Frontal cortex (tissue), 4 donors: ENCODE data around the gene OR5K3. TPM values are rescaled to one million over a fixed set of nuclear protein-coding genes. Genes with fewer than 3 reads are reported as not detected.

Experiments used
- DNase-seq, 2 donors: peaks; one replicate each; pipeline ENCODE4 v3.0.0; 2012; ENCODE audit warnings: low spot score in 2 of 2
- FAIRE-seq: peaks from 2 replicates; lab custom pipeline; 2012; peaks lifted over from hg19 to GRCh38; lab: Jason Lieb, UNC
- total RNA-seq: library from RNA; depleted of rRNA; stranded (reverse); fragments of >200 nt; gene quantifications from one replicate; pipeline ENCODE4 v1.2.3, GENCODE V29; 2014
- donor health status: control.
- donor health status: control.
- donor health status: control.

The OR5K3 gene
- total RNA-seq, 1 donor from 2014 or later, result not detected

DNA sequence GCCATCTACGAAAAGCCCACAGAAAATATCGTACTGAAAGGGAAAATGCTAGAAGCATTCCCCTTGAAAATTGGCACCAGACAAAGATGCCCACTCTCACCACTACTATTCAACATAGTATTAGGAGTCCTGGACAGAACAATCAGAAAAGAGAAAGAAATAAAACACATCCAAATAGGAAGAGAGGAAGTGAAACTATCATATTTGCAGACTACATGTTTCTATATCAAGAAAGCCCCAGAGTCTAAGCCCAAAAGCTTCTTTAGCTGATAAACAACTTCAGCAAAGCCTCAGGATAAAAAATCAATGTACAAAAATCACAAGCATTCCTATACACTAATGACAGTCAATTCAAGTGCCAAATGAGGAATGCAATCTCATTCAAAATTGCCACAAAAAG is 15.6 kb downstream of the OR5K3 start:
- FAIRE-seq, result no peak
- DNase-seq, result no peak

DNA sequence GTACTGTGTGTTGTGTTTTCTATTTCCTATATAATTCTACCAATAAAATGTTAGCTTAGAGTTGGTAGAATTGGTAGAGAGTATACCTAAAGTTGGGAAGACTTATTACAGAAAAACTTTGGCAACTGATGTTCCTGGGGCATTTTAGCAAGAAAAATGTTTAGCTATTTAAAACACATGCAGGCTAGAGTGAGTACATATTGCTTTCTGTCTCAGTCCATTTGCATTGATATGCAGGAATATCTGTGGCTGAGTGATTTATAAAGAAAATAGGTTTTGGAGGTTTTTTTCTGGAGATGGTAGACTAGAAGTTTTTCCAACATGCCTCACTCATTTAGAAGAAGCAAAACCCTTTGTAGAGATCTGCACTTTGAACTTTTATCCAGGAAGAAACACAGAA is 42.1 kb downstream of the OR5K3 start:
- DNase-seq (no peak), FAIRE-seq (no peak)

DNA sequence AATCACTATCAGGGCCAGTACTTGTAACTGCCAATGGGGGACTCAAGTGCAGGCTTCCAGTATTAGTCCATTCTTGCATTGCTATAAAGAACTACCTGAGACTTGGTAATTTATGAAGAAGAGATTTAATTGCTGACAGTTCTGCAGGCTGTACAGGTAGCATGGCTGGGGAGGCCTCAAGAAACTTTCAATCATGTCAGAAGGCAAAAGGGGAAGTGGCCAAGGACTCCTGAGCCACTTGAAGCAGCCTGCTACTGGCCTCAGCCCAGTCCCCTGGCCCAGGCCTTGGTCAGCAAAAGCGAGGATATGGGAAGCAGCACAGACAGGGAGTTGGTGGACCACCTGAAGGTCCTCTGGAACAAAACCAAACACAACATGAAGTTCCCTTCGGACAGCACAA is 43.3 kb downstream of the OR5K3 start:
- DNase-seq (no peak), FAIRE-seq (no peak)

DNA sequence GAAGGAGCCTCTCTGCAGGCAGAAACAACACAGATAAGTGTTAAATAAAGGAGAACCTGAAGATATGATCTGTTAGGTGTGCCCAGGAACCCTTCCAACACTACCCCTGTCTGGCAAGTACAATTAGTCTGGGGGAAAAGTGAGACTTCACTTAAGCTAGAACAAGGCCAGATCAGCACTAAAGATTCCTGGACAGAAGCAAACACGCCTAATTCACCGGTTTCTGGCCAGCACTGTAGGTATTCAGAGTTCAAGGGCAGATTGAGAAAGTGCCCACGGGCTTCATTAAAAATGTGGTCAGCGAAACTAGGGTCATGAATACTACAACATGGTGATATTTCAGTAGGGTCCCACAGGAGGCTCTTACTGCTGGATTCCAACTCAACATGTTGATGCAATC is 43.9 kb downstream of the OR5K3 start:
- FAIRE-seq, result no peak
- DNase-seq, result no peak

DNA sequence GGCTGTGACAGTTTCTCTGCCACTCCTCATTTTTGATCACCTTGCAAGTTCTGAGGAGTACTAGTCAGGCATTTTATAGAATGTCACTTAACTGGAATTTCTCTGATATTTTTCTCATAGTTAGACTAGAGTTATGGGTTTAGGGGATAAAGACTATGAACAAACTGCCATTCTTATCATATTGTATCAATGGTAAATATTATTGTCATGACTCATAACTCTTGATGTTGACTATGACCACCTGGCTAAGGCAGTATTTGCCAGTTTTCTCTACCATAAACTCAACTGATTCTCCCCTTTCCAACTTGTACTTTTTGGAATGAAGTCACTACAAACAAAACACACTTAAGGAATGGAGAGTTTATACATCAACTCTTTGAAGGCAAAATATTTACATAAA is 49.8 kb downstream of the OR5K3 start:
- DNase-seq (no peak), FAIRE-seq (no peak)

Other genes with a start within 250 kb of the OR5K3 start
- not detected for gene OR5H14, start 243.2 kb upstream of the OR5K3 start, total RNA-seq
- gene OR5H15, start 224.0 kb upstream of the OR5K3 start, total RNA-seq, result not detected
- not detected for gene OR5H6, start 126.4 kb upstream of the OR5K3 start, total RNA-seq
- not detected for gene OR5H2, start 108.2 kb upstream of the OR5K3 start, total RNA-seq
- gene OR5K4, start 36.8 kb upstream of the OR5K3 start, total RNA-seq, result not detected
- not detected for gene OR5K1, start 72.5 kb downstream of the OR5K3 start, total RNA-seq
- gene OR5K2, start 107.0 kb downstream of the OR5K3 start, total RNA-seq, result not detected
- 124 TPM for gene CLDND1, start 132.2 kb downstream of the OR5K3 start, total RNA-seq
- not detected for gene GPR15, start 141.3 kb downstream of the OR5K3 start, total RNA-seq
- gene CPOX, start 202.9 kb downstream of the OR5K3 start, total RNA-seq, result 17.1 TPM